ENCODE data around the gene CAND2.

DNA sequence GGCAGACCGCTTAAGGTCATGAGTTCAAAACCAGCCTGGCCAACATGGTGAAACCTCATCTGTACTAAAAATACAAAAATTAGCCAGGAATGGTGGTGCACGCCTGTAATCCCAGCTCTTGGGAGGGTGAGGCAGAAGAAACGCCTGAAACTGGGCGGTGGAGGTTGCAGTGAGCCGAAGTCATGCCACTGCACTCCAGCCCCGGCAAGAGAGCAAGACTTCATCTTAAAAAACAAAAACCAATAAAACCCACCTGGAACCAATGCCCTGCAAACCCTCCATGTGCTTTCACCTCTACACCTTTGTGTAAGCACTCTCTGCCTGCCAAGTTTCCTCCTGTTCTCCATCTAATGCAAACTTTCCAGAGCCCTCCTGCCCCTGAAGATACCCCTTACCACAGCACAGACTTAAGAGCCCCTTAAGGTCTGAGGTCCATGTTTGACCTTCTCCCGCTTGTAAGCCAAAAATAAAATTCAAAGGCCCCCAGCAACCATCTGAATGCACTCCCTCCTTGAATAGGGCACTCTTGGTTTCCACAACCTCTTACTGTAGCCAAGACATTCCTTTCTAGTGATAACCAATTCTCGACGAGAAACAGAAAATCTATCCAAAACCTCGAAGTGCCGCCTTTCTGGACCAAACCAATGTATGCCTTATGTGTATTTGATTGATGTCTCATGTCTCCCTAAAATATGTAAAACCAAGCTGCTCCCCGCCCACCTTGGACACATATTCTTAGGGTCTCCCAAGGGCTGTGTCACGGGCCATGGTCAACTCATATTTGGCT lies 41.9 kb downstream of the CAND2 start:
- TF ChIP-seq RXRA (IDR thresholded peaks at IDR 0.05; ENCODE audit: borderline replicate concordance, low read depth) (no peak), RCOR1 (IDR thresholded peaks at IDR 0.05; ENCODE audit: low read length) (no peak), YY1 (IDR thresholded peaks at IDR 0.05; ENCODE audit: low read depth) (no peak), SMC3 (IDR thresholded peaks at IDR 0.05; ENCODE audit: low read depth, low read length) (no peak), EZH2phosphoT487 (IDR thresholded peaks at IDR 0.05; ENCODE audit: borderline replicate concordance, low read depth) (no peak), POLR2AphosphoS5 (IDR thresholded peaks at IDR 0.05; ENCODE audit: low read depth, low read length) (no peak), EP300 (IDR thresholded peaks at IDR 0.05; ENCODE audit: borderline replicate concordance in 1 of 2, low read depth in 1 of 2, low read length in 1 of 2) (no peak)
- TF ChIP-seq, protein P1, sequence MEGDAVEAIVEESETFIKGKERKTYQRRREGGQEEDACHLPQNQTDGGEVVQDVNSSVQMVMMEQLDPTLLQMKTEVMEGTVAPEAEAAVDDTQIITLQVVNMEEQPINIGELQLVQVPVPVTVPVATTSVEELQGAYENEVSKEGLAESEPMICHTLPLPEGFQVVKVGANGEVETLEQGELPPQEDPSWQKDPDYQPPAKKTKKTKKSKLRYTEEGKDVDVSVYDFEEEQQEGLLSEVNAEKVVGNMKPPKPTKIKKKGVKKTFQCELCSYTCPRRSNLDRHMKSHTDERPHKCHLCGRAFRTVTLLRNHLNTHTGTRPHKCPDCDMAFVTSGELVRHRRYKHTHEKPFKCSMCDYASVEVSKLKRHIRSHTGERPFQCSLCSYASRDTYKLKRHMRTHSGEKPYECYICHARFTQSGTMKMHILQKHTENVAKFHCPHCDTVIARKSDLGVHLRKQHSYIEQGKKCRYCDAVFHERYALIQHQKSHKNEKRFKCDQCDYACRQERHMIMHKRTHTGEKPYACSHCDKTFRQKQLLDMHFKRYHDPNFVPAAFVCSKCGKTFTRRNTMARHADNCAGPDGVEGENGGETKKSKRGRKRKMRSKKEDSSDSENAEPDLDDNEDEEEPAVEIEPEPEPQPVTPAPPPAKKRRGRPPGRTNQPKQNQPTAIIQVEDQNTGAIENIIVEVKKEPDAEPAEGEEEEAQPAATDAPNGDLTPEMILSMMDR (IDR thresholded peaks at IDR 0.05), result no peak
- TF ChIP-seq, protein P2, sequence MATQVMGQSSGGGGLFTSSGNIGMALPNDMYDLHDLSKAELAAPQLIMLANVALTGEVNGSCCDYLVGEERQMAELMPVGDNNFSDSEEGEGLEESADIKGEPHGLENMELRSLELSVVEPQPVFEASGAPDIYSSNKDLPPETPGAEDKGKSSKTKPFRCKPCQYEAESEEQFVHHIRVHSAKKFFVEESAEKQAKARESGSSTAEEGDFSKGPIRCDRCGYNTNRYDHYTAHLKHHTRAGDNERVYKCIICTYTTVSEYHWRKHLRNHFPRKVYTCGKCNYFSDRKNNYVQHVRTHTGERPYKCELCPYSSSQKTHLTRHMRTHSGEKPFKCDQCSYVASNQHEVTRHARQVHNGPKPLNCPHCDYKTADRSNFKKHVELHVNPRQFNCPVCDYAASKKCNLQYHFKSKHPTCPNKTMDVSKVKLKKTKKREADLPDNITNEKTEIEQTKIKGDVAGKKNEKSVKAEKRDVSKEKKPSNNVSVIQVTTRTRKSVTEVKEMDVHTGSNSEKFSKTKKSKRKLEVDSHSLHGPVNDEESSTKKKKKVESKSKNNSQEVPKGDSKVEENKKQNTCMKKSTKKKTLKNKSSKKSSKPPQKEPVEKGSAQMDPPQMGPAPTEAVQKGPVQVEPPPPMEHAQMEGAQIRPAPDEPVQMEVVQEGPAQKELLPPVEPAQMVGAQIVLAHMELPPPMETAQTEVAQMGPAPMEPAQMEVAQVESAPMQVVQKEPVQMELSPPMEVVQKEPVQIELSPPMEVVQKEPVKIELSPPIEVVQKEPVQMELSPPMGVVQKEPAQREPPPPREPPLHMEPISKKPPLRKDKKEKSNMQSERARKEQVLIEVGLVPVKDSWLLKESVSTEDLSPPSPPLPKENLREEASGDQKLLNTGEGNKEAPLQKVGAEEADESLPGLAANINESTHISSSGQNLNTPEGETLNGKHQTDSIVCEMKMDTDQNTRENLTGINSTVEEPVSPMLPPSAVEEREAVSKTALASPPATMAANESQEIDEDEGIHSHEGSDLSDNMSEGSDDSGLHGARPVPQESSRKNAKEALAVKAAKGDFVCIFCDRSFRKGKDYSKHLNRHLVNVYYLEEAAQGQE (IDR thresholded peaks at IDR 0.05; ENCODE audit: low read depth, low read length), result no peak
- TF ChIP-seq, protein P3, sequence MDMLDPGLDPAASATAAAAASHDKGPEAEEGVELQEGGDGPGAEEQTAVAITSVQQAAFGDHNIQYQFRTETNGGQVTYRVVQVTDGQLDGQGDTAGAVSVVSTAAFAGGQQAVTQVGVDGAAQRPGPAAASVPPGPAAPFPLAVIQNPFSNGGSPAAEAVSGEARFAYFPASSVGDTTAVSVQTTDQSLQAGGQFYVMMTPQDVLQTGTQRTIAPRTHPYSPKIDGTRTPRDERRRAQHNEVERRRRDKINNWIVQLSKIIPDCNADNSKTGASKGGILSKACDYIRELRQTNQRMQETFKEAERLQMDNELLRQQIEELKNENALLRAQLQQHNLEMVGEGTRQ (IDR thresholded peaks at IDR 0.05; ENCODE audit: borderline replicate concordance, low read depth, low read length), result no peak
